GM08714 (cell line): ENCODE measurements around the gene CLMN.

Source experiments
- H3K4me3 ChIP-seq: fragments of 200-500 bp; sonication (Bioruptor generic); 2 replicates; pipeline ENCODE4 v1.5.1; 2014; ENCODE audit warnings: mild to moderate bottlenecking, low read length, inconsistent platforms
- ZNF274 ChIP-seq: IDR thresholded peaks from 2 replicates; pipeline ENCODE4 v1.6.1; 2012; ENCODE audit warnings: mild to moderate bottlenecking, low read depth, low read length

Gene CLMN

GRCh38 chr14:95332641-95333040 lies 12.9 kb upstream of the CLMN start:
- no peak for TF ChIP-seq ZNF274
- H3K4me3 ChIP-seq = no peak overlapping the region

- no peak for TF ChIP-seq ZNF274
- no peak overlapping the region for H3K4me3 ChIP-seq
Measured at GRCh38 chr14:95331708-95332408, 12.2 kb upstream of the CLMN start.

- no peak for TF ChIP-seq ZNF274
- H3K4me3 ChIP-seq = no peak overlapping the region
Measured at GRCh38 chr14:95330591-95331370, 11.1 kb upstream of the CLMN start.

- H3K4me3 ChIP-seq = no peak overlapping the region
- no peak for TF ChIP-seq ZNF274
Measured at GRCh38 chr14:95329941-95330340, 10.2 kb upstream of the CLMN start.

- H3K4me3 ChIP-seq = no peak overlapping the region
Measured at GRCh38 chr14:95328729-95329503, 9.2 kb upstream of the CLMN start.

GRCh38 chr14:95327558-95328374 lies 8.1 kb upstream of the CLMN start:
- peak overlapping the region; percentile 0; the same call in 1 of the 2 replicates for H3K4me3 ChIP-seq
- TF ChIP-seq ZNF274 = no peak

More at GRCh38 chr14:95328729-95329503, 9.2 kb upstream of the CLMN start:
- TF ChIP-seq ZNF274 = no peak

GRCh38 chr14:95326987-95327386 lies 7.3 kb upstream of the CLMN start:
- no peak overlapping the region for H3K4me3 ChIP-seq
- TF ChIP-seq ZNF274 = no peak

GRCh38 chr14:95323917-95324316 lies 4.2 kb upstream of the CLMN start:
- no peak overlapping the region for H3K4me3 ChIP-seq
- TF ChIP-seq ZNF274 = no peak

GRCh38 chr14:95323361-95323760 lies 3.7 kb upstream of the CLMN start:
- H3K4me3 ChIP-seq = no peak overlapping the region
- no peak for TF ChIP-seq ZNF274

GRCh38 chr14:95322651-95323050 lies 2.9 kb upstream of the CLMN start:
- no peak for TF ChIP-seq ZNF274
- no peak overlapping the region for H3K4me3 ChIP-seq

GRCh38 chr14:95321693-95322455 lies 2.2 kb upstream of the CLMN start:
- TF ChIP-seq ZNF274 = no peak
- H3K4me3 ChIP-seq = no peak overlapping the region

GRCh38 chr14:95320955-95321600 lies 1.4 kb upstream of the CLMN start:
- H3K4me3 ChIP-seq = no peak overlapping the region
- no peak for TF ChIP-seq ZNF274
